H9 (cell line): Measurements from ENCODE around the gene UGT1A5. TPM values are rescaled to one million over a fixed set of nuclear protein-coding genes. Genes with fewer than 3 reads are reported as not detected.

Experiments used
- DNase-seq: peaks from one replicate; pipeline ENCODE4 v3.0.0-alpha.2; 2017
- H2AFZ ChIP-seq: one replicate; pipeline ENCODE4 v1.6.1; 2013; ENCODE audit warnings: mild to moderate bottlenecking, low read length, control low read depth, moderate library complexity
- H2AK5ac ChIP-seq: 2 replicates; pipeline ENCODE4 v1.6.1; 2013; ENCODE audit warnings: low read length, control low read depth, mixed read lengths; ENCODE audit not compliant: insufficient read length
- H2BK120ac ChIP-seq: one replicate; pipeline ENCODE4 v1.6.1; 2013; ENCODE audit warnings: low read depth, mild to moderate bottlenecking, low read length, control low read depth, inconsistent platforms; ENCODE audit not compliant: poor library complexity, severe bottlenecking
- H2BK12ac ChIP-seq: 2 replicates; pipeline ENCODE4 v1.6.1; 2013; ENCODE audit warnings: low read length, control low read depth, mixed read lengths, low read depth; ENCODE audit not compliant: insufficient read length
- H2BK15ac ChIP-seq: 2 replicates; pipeline ENCODE4 v1.6.1; 2013; ENCODE audit warnings: low read depth, low read length, control low read depth
- H2BK20ac ChIP-seq: one replicate; pipeline ENCODE4 v1.6.1; 2013; ENCODE audit warnings: low read depth, mild to moderate bottlenecking, low read length, control low read depth, inconsistent platforms; ENCODE audit not compliant: poor library complexity, severe bottlenecking
- H2BK5ac ChIP-seq: 2 replicates; pipeline ENCODE4 v1.6.1; 2013; ENCODE audit warnings: low read length, control low read depth, mixed read lengths; ENCODE audit not compliant: insufficient read length
- H3K14ac ChIP-seq: 2 replicates; pipeline ENCODE4 v1.6.1; 2013; ENCODE audit warnings: low read length, control low read depth; ENCODE audit not compliant: insufficient read depth
- H3K18ac ChIP-seq: 2 replicates; pipeline ENCODE4 v1.6.1; 2013; ENCODE audit warnings: low read depth, mild to moderate bottlenecking, mixed read lengths, low read length, control low read depth; ENCODE audit not compliant: insufficient read length
- H3K23ac ChIP-seq: 2 replicates; pipeline ENCODE4 v1.6.1; 2013; ENCODE audit warnings: low read length, control low read depth, mixed read lengths, low read depth; ENCODE audit not compliant: insufficient read length
- H3K23me2 ChIP-seq: 2 replicates; pipeline ENCODE4 v1.6.1; 2013; ENCODE audit warnings: low read depth, mild to moderate bottlenecking, mixed read lengths, low read length, control low read depth; ENCODE audit not compliant: insufficient read length, poor library complexity, severe bottlenecking
- H3K27ac ChIP-seq: 2 replicates; pipeline ENCODE4 v1.5.1; 2013; ENCODE audit warnings: low read length, control low read depth, mixed read lengths, low read depth; ENCODE audit not compliant: insufficient read length
- H3K27me3 ChIP-seq: 2 replicates; pipeline ENCODE4 v1.6.1; 2013; ENCODE audit warnings: low read length, control low read depth, inconsistent platforms; ENCODE audit not compliant: insufficient read depth
- H3K4ac ChIP-seq: 2 replicates; pipeline ENCODE4 v1.6.1; 2013; ENCODE audit warnings: low read depth, mild to moderate bottlenecking, control low read depth, inconsistent platforms, low read length, moderate library complexity
- H3K4me1 ChIP-seq: 2 replicates; pipeline ENCODE4 v1.6.1; 2013; ENCODE audit warnings: low read length, control low read depth, inconsistent platforms; ENCODE audit not compliant: insufficient read depth
- H3K4me2 ChIP-seq: 2 replicates; pipeline ENCODE4 v1.6.1; 2013; ENCODE audit warnings: low read length, control low read depth, mixed read lengths; ENCODE audit not compliant: insufficient read length, insufficient read depth
- H3K56ac ChIP-seq: 2 replicates; pipeline ENCODE4 v1.6.1; 2013; ENCODE audit warnings: low read depth, mild to moderate bottlenecking, mixed read lengths, low read length, control low read depth; ENCODE audit not compliant: insufficient read length
- H3K79me1 ChIP-seq: 2 replicates; pipeline ENCODE4 v1.6.1; 2013; ENCODE audit warnings: low read depth, mild to moderate bottlenecking, moderate library complexity, low read length, control low read depth, inconsistent platforms; ENCODE audit not compliant: insufficient read depth, poor library complexity, severe bottlenecking
- H3K79me2 ChIP-seq: 2 replicates; pipeline ENCODE4 v1.6.1; 2013; ENCODE audit warnings: low read length, control low read depth, inconsistent platforms; ENCODE audit not compliant: insufficient read depth
- H3K9ac ChIP-seq: 2 replicates; pipeline ENCODE4 v1.6.1; 2013; ENCODE audit warnings: low read length, control low read depth, mixed read lengths; ENCODE audit not compliant: insufficient read length; ENCODE audit errors: extremely low read depth
- H3K9me3 ChIP-seq: one replicate; pipeline ENCODE4 v1.6.1; 2013; ENCODE audit warnings: low read depth, low read length, inconsistent platforms; ENCODE audit not compliant: control insufficient read depth
- H3T11ph ChIP-seq: one replicate; pipeline ENCODE4 v1.6.1; 2013; ENCODE audit warnings: mild to moderate bottlenecking, low read length, control low read depth, inconsistent platforms
- H4K20me1 ChIP-seq: one replicate; pipeline ENCODE4 v1.6.1; 2013; ENCODE audit not compliant: control insufficient read depth, insufficient read length, insufficient read depth
- H4K5ac ChIP-seq: 2 replicates; pipeline ENCODE4 v1.6.1; 2013; ENCODE audit warnings: low read depth, mild to moderate bottlenecking, mixed read lengths, low read length, control low read depth; ENCODE audit not compliant: insufficient read length
- H4K8ac ChIP-seq: replicated peaks from 2 replicates; pipeline ENCODE4 v1.6.1; 2013; ENCODE audit warnings: low read length, control low read depth, mixed read lengths, low read depth; ENCODE audit not compliant: insufficient read length
- H4K91ac ChIP-seq: 2 replicates; pipeline ENCODE4 v1.6.1; 2013; ENCODE audit warnings: low read depth, mild to moderate bottlenecking, moderate library complexity, mixed read lengths, low read length, control low read depth; ENCODE audit not compliant: insufficient read length
- H3K27ac Mint-ChIP-seq, 3 experiments: 2 replicates in 2 of 3; 3 replicates in 1 of 3; pipeline ENCODE4 v1.8.0; 2020 to 2021; ENCODE audit warnings: mixed read lengths in 3 of 3, mild to moderate bottlenecking in 1 of 3, moderate library complexity in 1 of 3
- H3K27me3 Mint-ChIP-seq: 2 replicates; pipeline ENCODE4 v1.8.0; 2021; ENCODE audit warnings: low read depth, mild to moderate bottlenecking, moderate library complexity, mixed read lengths
- H3K36me3 Mint-ChIP-seq, 3 experiments: 2 replicates in 2 of 3; 3 replicates in 1 of 3; pipeline ENCODE4 v1.8.0; 2020 to 2021; ENCODE audit warnings: low read depth in 3 of 3, mixed read lengths in 3 of 3; ENCODE audit not compliant: insufficient read depth in 1 of 3
- H3K4me1 Mint-ChIP-seq, 2 experiments: 2 replicates each; pipeline ENCODE4 v1.8.0; 2020; ENCODE audit warnings: mixed read lengths in 2 of 2
- H3K4me3 Mint-ChIP-seq, 2 experiments: 2 replicates in 1 of 2; 3 replicates in 1 of 2; pipeline ENCODE4 v1.8.0; 2020 to 2021; ENCODE audit warnings: mild to moderate bottlenecking in 2 of 2, mixed read lengths in 2 of 2, moderate library complexity in 1 of 2
- H3K9me3 Mint-ChIP-seq, 2 experiments: 2 replicates in 1 of 2; 3 replicates in 1 of 2; pipeline ENCODE4 v1.8.0; 2020; ENCODE audit warnings: mild to moderate bottlenecking in 2 of 2, mixed read lengths in 2 of 2, moderate library complexity in 1 of 2
- WGBS: extraction: QIAGEN DNeasy Blood & Tissue Kit; methylation state at CpG from one replicate; pipeline ENCODE4 v1.1.7; 2013; ENCODE audit warnings: missing lambda C conversion rate, low lambda C conversion rate, mixed read lengths; ENCODE audit not compliant: insufficient read length; ENCODE audit errors: extremely low coverage; 5-methylcytosine and 5-hydroxymethylcytosine counted together
- total RNA-seq: library from RNA; stranded (reverse); gene quantifications from 2 replicates; pipeline ENCODE4 v1.2.1, GENCODE V29; 2021
- TF ChIP-seq, protein P1 (sequence below): fragments of 200-600 bp; sonication (generic); conservative IDR thresholded peaks from 3 replicates; pipeline ENCODE4 v1.8.0; 2021; ENCODE audit warnings: antibody characterized with exemption, mild to moderate bottlenecking

Gene UGT1A5
- total RNA-seq, 1 experiment from 2014 or later = not detected

DNA sequence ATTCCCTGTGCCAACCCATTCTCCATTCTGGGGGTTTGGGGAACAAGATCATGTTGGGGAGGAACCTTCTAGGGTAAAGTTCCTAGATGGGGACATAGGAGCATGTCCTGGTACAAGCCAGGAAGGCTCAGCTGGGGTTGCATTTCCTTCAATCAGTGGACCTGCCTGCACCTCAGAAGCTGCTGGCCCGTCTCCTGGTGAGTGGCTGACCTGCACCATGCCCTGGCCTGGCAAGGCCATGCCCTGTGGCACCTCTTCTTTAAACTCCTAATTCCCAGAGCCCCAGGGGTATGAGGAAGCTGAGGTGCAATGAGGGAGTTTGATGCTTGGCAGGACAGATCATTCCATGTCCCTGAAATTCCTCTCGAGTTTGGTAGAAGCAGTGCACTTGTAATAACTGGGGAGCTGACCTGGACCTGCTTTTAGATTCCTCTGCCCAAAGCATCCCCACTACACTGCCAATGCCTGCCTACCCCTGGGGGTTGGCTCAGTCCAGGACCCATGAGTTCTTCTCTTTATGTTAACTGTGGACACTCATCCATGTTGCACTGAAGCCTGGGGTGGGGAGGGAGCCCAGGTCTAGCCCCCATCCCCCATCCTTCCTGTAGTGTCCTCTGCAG is 90.7 kb downstream of the UGT1A5 start:
- no peak overlapping the region for H4K91ac ChIP-seq
- H3K9me3 ChIP-seq = no peaks in the 10 kb centered on the region
- no peak overlapping the region for H2AK5ac ChIP-seq
- no peak overlapping the region for H3T11ph ChIP-seq
- H4K20me1 ChIP-seq = no peaks in the 10 kb centered on the region
- peaks cover 0 to 5% (median 4%) of the 10 kb centered on the region in 3 experiments; a peak in 2 of 7 replicates for H3K36me3 Mint-ChIP-seq
- H4K8ac ChIP-seq = no peak overlapping the region
- no peak overlapping the region for H2AFZ ChIP-seq
- H3K9me3 Mint-ChIP-seq = peaks cover 14 to 21% of the 10 kb centered on the region in 2 experiments
- no peak for DNase-seq
- no peak overlapping the region for H3K4me3 Mint-ChIP-seq
- H3K23ac ChIP-seq = no peak overlapping the region
- no peaks in the 10 kb centered on the region for H3K23me2 ChIP-seq
- H3K4ac ChIP-seq = no peak overlapping the region
- TF ChIP-seq, protein P1, sequence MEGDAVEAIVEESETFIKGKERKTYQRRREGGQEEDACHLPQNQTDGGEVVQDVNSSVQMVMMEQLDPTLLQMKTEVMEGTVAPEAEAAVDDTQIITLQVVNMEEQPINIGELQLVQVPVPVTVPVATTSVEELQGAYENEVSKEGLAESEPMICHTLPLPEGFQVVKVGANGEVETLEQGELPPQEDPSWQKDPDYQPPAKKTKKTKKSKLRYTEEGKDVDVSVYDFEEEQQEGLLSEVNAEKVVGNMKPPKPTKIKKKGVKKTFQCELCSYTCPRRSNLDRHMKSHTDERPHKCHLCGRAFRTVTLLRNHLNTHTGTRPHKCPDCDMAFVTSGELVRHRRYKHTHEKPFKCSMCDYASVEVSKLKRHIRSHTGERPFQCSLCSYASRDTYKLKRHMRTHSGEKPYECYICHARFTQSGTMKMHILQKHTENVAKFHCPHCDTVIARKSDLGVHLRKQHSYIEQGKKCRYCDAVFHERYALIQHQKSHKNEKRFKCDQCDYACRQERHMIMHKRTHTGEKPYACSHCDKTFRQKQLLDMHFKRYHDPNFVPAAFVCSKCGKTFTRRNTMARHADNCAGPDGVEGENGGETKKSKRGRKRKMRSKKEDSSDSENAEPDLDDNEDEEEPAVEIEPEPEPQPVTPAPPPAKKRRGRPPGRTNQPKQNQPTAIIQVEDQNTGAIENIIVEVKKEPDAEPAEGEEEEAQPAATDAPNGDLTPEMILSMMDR = no peak
- H3K27ac Mint-ChIP-seq = no peak overlapping the region
- H2BK120ac ChIP-seq = no peak overlapping the region
- H3K4me1 ChIP-seq = no peaks in the 10 kb centered on the region
- H3K14ac ChIP-seq = no peak overlapping the region; the same call in 1 of the 2 replicates
- no peak overlapping the region for H3K4me2 ChIP-seq
- no CpG with 5 or more reads among the region's 2 CpGs for WGBS
- no peak overlapping the region for H2BK15ac ChIP-seq
- H3K18ac ChIP-seq = no peak overlapping the region
- H3K27me3 ChIP-seq = no peaks in the 10 kb centered on the region
- H3K4me1 Mint-ChIP-seq = peaks cover 2 to 4% of the 10 kb centered on the region in 2 experiments; a peak in 3 of 4 replicates
- no peak overlapping the region for H3K27ac ChIP-seq
- H4K5ac ChIP-seq = no peak overlapping the region
- H3K79me2 ChIP-seq = no peaks in the 10 kb centered on the region
- peaks cover 15% of the 10 kb centered on the region for H3K27me3 Mint-ChIP-seq
- no peak overlapping the region for H2BK20ac ChIP-seq
- H2BK12ac ChIP-seq = no peak overlapping the region
- H3K79me1 ChIP-seq = no peaks in the 10 kb centered on the region
- no peak overlapping the region for H3K56ac ChIP-seq
- no peak overlapping the region for H2BK5ac ChIP-seq
- no peak overlapping the region for H3K9ac ChIP-seq
